GM18511 (cell line): ENCODE data around the gene SEZ6L.

Source experiments
- ATAC-seq: cut with Tn5 transposase; IDR thresholded peaks from one replicate; pipeline ENCODE4 v1.9.1; 2021; ENCODE audit warnings: mild to moderate bottlenecking, moderate library complexity; ENCODE audit not compliant: unreplicated experiment

Gene SEZ6L

GRCh38 chr22:26291940-26292666 lies 122.8 kb downstream of the SEZ6L start:
- no peak for ATAC-seq

- no peak for ATAC-seq
Observed at GRCh38 chr22:26292667-26292995, 123.4 kb downstream of the SEZ6L start.

- no peak for ATAC-seq
Observed at GRCh38 chr22:26295563-26296126, 126.4 kb downstream of the SEZ6L start.

- ATAC-seq: no peak
Observed at GRCh38 chr22:26298605-26299310, 129.5 kb downstream of the SEZ6L start.

- ATAC-seq: no peak
Observed at GRCh38 chr22:26302726-26303125, 133.5 kb downstream of the SEZ6L start.

GRCh38 chr22:26303475-26303874 lies 134.2 kb downstream of the SEZ6L start:
- no peak for ATAC-seq

- no peak for ATAC-seq
Observed at GRCh38 chr22:26304730-26305129, 135.5 kb downstream of the SEZ6L start.

- no peak for ATAC-seq
Observed at GRCh38 chr22:26308467-26308866, 139.2 kb downstream of the SEZ6L start.

- no peak for ATAC-seq
Observed at GRCh38 chr22:26310616-26311015, 141.4 kb downstream of the SEZ6L start.

- ATAC-seq: no peak
Observed at GRCh38 chr22:26313291-26313690, 144.0 kb downstream of the SEZ6L start.

- ATAC-seq: no peak
Observed at GRCh38 chr22:26314171-26314570, 144.9 kb downstream of the SEZ6L start.

GRCh38 chr22:26314656-26315055 lies 145.4 kb downstream of the SEZ6L start:
- no peak for ATAC-seq

GRCh38 chr22:26316732-26317285 lies 147.5 kb downstream of the SEZ6L start:
- ATAC-seq: no peak

- no peak for ATAC-seq
Observed at GRCh38 chr22:26318975-26319374, 149.7 kb downstream of the SEZ6L start.

- ATAC-seq: no peak
Observed at GRCh38 chr22:26320447-26320846, 151.2 kb downstream of the SEZ6L start.

- no peak for ATAC-seq
Observed at GRCh38 chr22:26321469-26321913, 152.2 kb downstream of the SEZ6L start.

- ATAC-seq: no peak
Observed at GRCh38 chr22:26322179-26322905, 153.1 kb downstream of the SEZ6L start.

- ATAC-seq: no peak
Observed at GRCh38 chr22:26323013-26323412, 153.8 kb downstream of the SEZ6L start.

GRCh38 chr22:26324150-26324549 lies 154.9 kb downstream of the SEZ6L start:
- no peak for ATAC-seq

- no peak for ATAC-seq
Observed at GRCh38 chr22:26325641-26326040, 156.4 kb downstream of the SEZ6L start.

- no peak for ATAC-seq
Observed at GRCh38 chr22:26326803-26327202, 157.5 kb downstream of the SEZ6L start.
